Stomach (tissue), 4 donors: ENCODE data around the gene KRT1.

Experiments
- CTCF ChIP-seq, 7 experiments: fragments of 450-650 bp in 4 of 7; fragments of 200-600 bp in 3 of 7; sonication (generic) in 3 of 7; IDR thresholded peaks; one replicate each; pipeline ENCODE4 v1.5.1; 2016 to 2019; ENCODE audit warnings: antibody characterized with exemption in 7 of 7, control low read depth in 2 of 7, mild to moderate bottlenecking in 1 of 7
- EP300 ChIP-seq: sonication (generic); formaldehyde crosslinking; IDR thresholded peaks from one replicate; pipeline ENCODE4 v1.6.1; 2017; ENCODE audit warnings: antibody characterized with exemption
- POLR2A ChIP-seq, 4 donors: fragments of 450-650 bp; IDR thresholded peaks; one replicate each; pipeline ENCODE4 v1.6.1; 2016; ENCODE audit warnings: antibody characterized with exemption in 4 of 4, control low read depth in 2 of 4, mild to moderate bottlenecking in 1 of 4, moderate library complexity in 1 of 4
- POLR2AphosphoS5 ChIP-seq, 3 donors: sonication (generic); formaldehyde crosslinking; IDR thresholded peaks; one replicate each; pipeline ENCODE4 v1.6.1; 2016; ENCODE audit warnings: antibody characterized with exemption in 3 of 3

- TF ChIP-seq POLR2A (IDR thresholded peaks at IDR 0.05): no peak
- no peak for TF ChIP-seq CTCF (IDR thresholded peaks at IDR 0.05)
- no peak for TF ChIP-seq EP300
- TF ChIP-seq POLR2AphosphoS5 (IDR thresholded peaks at IDR 0.05): no peak
Observed at GRCh38 chr12:52708010-52708409, 27.8 kb upstream of the KRT1 start.
